Measurements from ENCODE around the gene TP53. TPM values are rescaled to one million over a fixed set of nuclear protein-coding genes. Genes with fewer than 3 reads are reported as not detected.
A peak's percentile ranks its signal among the peaks of the same experiment; 100 is the strongest.

Gene TP53
- 97.5 and 99.4 TPM in 2 replicates for total RNA-seq (2014; rRNA removed; shearing (Covaris generic))

GRCh38 chr17:7687072-7687907 lies at the start of gene TP53:
TSS of gene TP53 (minus strand) at chr17:7687490. CDS start at chr17:7676594, 10,896 bp downstream.
- Histone ChIP-seq H3K27me3 (ENCODE audit: control insufficient read depth, insufficient read depth, low read length) (no peaks in the 10 kb centered on the region), H3K4me3 (ENCODE audit: insufficient read depth, low read depth, low read length) (peak within 1 kb of the TSS; percentile 98), H3K36me3 (replicated peaks; ENCODE audit: control insufficient read depth, insufficient read depth, low read length) (no peaks in the 10 kb centered on the region; the same call in 1 of the 2 replicates)
- DNase-seq, result peak; percentile 87

GRCh38 chr17:7732981-7733539 lies 45.8 kb upstream of the TP53 start:
- no peak overlapping the region for H3K4me3 ChIP-seq (ENCODE audit: insufficient read depth, low read depth, low read length)
- DNase-seq, result no peak
- H3K36me3 ChIP-seq (replicated peaks; ENCODE audit: control insufficient read depth, insufficient read depth, low read length), result no peaks in the 10 kb centered on the region
- H3K27me3 ChIP-seq (ENCODE audit: control insufficient read depth, insufficient read depth, low read length), result peaks cover 1% of the 10 kb centered on the region; the same call in 1 of the 2 replicates

GRCh38 chr17:7729816-7730215 lies 42.5 kb upstream of the TP53 start:
- no peak overlapping the region for H3K4me3 ChIP-seq (ENCODE audit: insufficient read depth, low read depth, low read length)
- no peaks in the 10 kb centered on the region; the same call in 1 of the 2 replicates for H3K27me3 ChIP-seq (ENCODE audit: control insufficient read depth, insufficient read depth, low read length)
- DNase-seq, result no peak
- no peaks in the 10 kb centered on the region for H3K36me3 ChIP-seq (replicated peaks; ENCODE audit: control insufficient read depth, insufficient read depth, low read length)

GRCh38 chr17:7727886-7728285 lies 40.6 kb upstream of the TP53 start:
- Histone ChIP-seq H3K27me3 (ENCODE audit: control insufficient read depth, insufficient read depth, low read length) (no peaks in the 10 kb centered on the region), H3K4me3 (ENCODE audit: insufficient read depth, low read depth, low read length) (no peak overlapping the region), H3K36me3 (replicated peaks; ENCODE audit: control insufficient read depth, insufficient read depth, low read length) (no peaks in the 10 kb centered on the region)
- DNase-seq, result no peak

DNA sequence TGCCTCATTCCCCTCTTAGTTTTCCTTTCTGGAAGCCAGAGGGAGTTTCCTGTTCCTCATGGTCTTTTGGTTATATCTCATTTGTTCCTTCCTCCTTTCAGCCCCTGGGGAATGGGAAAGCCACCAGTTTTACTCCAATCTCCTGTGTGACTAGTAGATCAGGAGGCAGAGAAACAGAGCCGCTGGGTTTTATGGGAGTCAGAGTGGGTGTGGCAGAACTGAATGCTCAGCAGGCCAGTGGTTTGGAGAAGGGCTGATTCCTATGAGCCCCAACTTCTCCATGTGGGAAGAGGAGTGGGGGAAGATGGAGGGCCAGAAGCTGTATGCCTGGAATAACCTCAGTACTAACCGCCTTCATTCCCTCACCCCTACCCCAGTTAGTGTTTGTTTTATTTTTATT lies 34.3 kb upstream of the TP53 start:
- Histone ChIP-seq H3K27me3 (ENCODE audit: control insufficient read depth, insufficient read depth, low read length) (peaks cover 17% of the 10 kb centered on the region), H3K36me3 (replicated peaks; ENCODE audit: control insufficient read depth, insufficient read depth, low read length) (no peaks in the 10 kb centered on the region), H3K4me3 (ENCODE audit: insufficient read depth, low read depth, low read length) (no peak overlapping the region)
- DNase-seq, result no peak

GRCh38 chr17:7720125-7720524 lies 32.8 kb upstream of the TP53 start:
- no peaks in the 10 kb centered on the region for H3K36me3 ChIP-seq (replicated peaks; ENCODE audit: control insufficient read depth, insufficient read depth, low read length)
- peaks cover 17% of the 10 kb centered on the region for H3K27me3 ChIP-seq (ENCODE audit: control insufficient read depth, insufficient read depth, low read length)
- no peak overlapping the region for H3K4me3 ChIP-seq (ENCODE audit: insufficient read depth, low read depth, low read length)
- no peak for DNase-seq

DNA sequence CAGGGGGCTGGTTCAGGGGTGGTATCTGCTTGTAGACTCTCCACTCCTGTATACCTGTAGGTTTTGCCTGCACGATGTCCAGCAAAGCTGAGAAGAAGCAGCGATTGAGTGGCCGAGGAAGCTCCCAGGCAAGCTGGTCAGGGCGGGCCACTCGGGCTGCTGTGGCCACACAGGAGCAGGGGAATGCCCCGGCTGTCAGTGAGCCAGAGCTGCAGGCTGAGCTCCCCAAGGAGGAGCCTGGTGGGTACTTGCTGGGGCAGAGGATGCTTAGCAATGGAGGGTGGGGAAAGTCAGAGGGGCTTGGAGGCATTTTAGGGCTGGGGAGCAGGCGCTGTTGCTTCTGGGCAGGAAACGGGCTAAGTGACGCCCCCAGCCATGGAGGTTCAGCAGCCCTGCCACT lies 32.4 kb upstream of the TP53 start:
- Histone ChIP-seq H3K4me3 (ENCODE audit: insufficient read depth, low read depth, low read length) (no peak overlapping the region), H3K36me3 (replicated peaks; ENCODE audit: control insufficient read depth, insufficient read depth, low read length) (no peaks in the 10 kb centered on the region), H3K27me3 (ENCODE audit: control insufficient read depth, insufficient read depth, low read length) (peaks cover 17% of the 10 kb centered on the region)
- DNase-seq, result no peak

DNA sequence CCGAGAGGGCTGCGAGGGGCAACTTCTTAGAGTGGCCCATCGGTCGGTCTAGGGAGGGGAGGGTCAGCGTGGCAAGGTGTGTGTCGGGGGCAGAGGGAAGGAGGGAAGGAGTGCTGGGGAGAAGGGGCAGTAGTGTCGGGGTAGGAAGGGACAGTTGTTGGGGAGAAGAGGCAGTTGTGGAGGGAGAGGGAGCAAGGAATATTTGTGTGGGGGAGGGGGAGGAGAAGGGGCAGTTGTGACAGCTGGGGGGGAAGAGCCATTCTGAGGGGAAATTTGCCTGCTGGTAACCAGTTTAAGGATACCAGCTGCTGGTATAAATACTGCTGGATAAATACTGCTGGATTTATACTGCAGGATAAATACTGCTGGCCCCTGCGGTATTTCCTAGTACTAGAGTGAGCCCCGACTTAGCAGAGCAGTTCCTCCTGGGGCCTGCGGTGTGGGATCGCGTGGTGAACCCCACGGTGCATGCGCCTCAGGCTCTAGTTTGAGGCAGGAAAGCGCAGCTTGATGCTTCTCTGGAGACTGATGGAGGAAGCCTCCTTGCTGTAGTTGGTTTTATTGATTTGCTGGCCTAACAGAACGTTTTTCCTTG lies 30.6 kb upstream of the TP53 start:
- H3K36me3 ChIP-seq (replicated peaks; ENCODE audit: control insufficient read depth, insufficient read depth, low read length), result no peaks in the 10 kb centered on the region
- H3K4me3 ChIP-seq (ENCODE audit: insufficient read depth, low read depth, low read length), result peak overlapping the region; percentile 67
- peaks cover 17% of the 10 kb centered on the region for H3K27me3 ChIP-seq (ENCODE audit: control insufficient read depth, insufficient read depth, low read length)
- no peak for DNase-seq

DNA sequence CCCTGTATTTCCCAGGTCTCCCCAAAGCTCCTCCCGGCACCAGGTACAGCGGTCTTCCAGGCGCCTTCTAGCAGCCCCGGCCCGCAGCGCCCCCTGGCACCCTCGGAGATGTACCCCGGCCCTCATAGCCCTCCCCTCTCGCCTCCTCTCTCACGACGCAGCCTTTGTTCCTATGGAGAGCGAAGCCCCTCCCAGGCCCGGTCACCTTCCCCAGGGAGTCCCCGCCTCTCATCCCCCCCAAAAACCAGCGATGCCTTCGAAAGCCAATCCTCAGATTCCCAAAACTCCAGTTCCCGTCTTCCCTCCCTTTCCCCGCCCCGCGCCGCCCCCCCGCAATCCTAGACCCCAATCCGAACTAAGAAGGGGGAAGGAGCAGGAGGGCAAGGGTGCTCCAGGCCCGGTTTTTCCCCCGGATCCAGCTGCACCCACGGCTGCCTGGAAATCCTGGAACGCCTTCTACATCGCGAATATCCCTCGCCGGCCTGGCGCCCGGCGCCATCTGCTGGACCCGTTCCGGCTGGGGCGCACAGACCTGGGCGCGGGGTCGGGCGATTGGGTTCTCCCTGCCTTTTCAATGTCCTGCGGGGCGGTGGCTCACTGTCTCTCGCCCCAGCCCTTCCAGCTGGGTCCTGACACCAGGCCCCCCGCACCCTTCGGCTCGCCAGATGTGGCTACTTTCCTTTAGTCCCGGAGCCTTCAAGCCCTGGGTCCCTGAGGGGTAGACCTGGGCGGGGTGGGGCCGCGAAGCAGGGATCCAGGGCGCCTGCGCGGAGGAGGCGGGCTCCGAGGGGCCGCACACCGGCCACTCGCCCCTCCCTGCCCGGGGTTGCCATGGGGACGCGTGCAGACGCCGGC lies 29.8 kb upstream of the TP53 start, which contains the start of gene DNAH2:
Gene DNAH2 (plus strand): TSS at position 844 of the 855 bp plus-strand sequence. CDS start 1,991 bp downstream, outside the sequence.
- Histone ChIP-seq H3K27me3 (ENCODE audit: control insufficient read depth, insufficient read depth, low read length) (peaks cover 23% of the 10 kb centered on the region), H3K36me3 (replicated peaks; ENCODE audit: control insufficient read depth, insufficient read depth, low read length) (no peaks in the 10 kb centered on the region), H3K4me3 (ENCODE audit: insufficient read depth, low read depth, low read length) (peak within 1 kb of the TSS; percentile 67)
- peak; percentile 99 for DNase-seq

DNA sequence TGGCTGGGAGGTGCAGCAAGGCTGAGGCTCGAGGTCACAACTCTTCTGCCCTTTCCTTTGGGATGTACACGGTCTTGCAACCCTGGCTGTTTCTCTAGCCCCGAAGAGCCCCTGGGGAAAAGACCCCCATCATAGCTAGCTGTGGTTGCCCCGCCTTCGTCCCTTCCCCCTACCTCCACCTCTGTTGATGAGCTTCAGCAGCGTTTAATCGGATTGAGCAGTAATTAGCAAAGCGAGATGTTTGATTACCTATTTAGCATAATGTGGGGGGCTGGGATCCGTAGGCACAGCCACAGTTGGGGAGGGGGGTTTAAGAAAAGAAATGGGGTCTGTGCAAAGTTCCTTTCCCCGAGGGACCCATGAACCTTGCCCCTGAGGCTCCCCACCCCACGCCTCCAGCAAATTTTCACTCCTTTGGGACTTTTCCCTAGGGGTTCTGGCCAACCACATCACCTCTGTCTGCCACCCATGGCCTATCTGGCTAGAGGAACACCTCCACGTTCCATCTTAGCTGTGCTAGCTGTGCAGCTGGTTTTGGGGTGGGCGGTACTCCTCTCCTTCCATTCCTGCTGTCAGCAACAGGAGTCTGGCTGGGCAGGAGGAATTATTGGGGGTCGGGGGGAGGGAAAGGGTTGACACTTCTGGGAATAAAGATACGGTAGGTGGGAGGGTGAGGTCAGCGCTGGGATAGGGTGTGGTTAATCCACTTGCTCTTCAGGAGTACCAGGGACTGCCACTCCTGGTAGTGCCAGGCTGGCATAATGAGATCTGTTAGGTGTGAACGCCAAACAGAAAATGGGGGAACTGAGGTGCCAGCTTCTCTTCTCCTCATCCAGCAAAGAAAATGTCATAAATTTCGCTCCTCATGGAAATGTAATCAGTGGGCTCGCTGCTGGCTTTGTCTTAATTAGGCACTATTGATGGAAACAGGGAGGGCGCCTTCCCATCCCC lies 28.9 kb upstream of the TP53 start:
- no peak for DNase-seq

DNA sequence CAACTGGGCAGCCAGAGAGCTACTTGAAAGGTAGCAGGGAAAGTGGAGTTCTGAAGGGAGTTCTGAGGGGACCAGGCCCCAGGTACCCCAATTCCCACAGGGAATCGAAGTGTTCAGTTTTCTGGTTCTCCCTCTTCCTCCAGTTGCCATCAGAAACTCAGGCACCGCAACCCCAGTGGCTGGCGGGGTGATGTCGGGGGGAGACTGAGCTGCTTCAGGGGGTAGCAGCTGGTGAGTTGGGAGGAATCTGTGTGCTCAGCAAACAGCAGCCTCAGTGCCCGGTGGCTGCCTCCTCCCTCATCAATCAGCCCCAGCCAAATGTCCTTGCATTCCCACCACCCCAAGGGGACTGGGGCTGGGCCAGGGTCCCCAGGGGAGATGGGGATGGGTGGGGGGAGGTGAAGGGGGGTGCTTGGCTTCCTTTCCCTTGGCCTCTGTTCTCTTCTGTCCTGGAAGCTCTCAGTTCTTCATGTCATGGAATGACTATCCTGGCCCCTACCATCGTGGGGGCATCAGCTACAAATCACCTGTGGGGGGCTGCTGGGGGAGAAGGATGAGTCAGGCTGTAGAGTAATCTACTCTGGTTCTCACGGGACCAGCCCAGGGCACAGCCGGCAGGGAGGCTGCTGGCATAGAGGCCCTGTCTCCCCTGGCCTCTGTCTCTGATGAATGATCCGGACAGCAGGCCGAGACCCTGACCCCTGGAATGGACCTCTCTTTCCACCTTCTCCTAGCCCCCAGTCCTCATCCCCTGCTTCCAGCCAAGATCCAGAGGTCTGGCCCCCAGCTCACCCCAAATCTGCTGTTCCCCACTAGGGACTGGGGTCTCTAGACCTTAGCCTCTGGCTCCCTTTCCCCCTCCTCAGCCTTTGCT lies 27.7 kb upstream of the TP53 start:
- Histone ChIP-seq H3K4me3 (ENCODE audit: insufficient read depth, low read depth, low read length) (no peak overlapping the region), H3K27me3 (ENCODE audit: control insufficient read depth, insufficient read depth, low read length) (peaks cover 28% of the 10 kb centered on the region), H3K36me3 (replicated peaks; ENCODE audit: control insufficient read depth, insufficient read depth, low read length) (no peaks in the 10 kb centered on the region)
- DNase-seq, result no peak

More for the DNA sequence above, 28.9 kb upstream of the TP53 start:
- Histone ChIP-seq H3K36me3 (replicated peaks; ENCODE audit: control insufficient read depth, insufficient read depth, low read length) (no peaks in the 10 kb centered on the region), H3K4me3 (ENCODE audit: insufficient read depth, low read depth, low read length) (peak overlapping the region; percentile 67), H3K27me3 (ENCODE audit: control insufficient read depth, insufficient read depth, low read length) (peaks cover 28% of the 10 kb centered on the region)

GRCh38 chr17:7713782-7714181 lies 26.5 kb upstream of the TP53 start:
- Histone ChIP-seq H3K4me3 (ENCODE audit: insufficient read depth, low read depth, low read length) (no peak overlapping the region), H3K27me3 (ENCODE audit: control insufficient read depth, insufficient read depth, low read length) (peaks cover 21% of the 10 kb centered on the region), H3K36me3 (replicated peaks; ENCODE audit: control insufficient read depth, insufficient read depth, low read length) (no peaks in the 10 kb centered on the region)
- no peak for DNase-seq

Data from H7 (cell line).